NCI-H2107 treated with DMSO at 0.1 percent for 48 hours (cell line): ENCODE data around the gene LTBP1.
"Not testable (repeated sequence)": the region's sequence is repeated elsewhere in the genome, so short reads cannot be mapped to it uniquely, and the experiment has no call there.

Experiments used
- DNase-seq: peaks from one replicate; lab custom pipeline; 2025; ENCODE audit not compliant: unreplicated experiment; lab: John Stamatoyannopoulos, UW

LTBP1 gene

GRCh38 chr2:32946314-32947075, at the start of gene LTBP1:
Gene LTBP1 (plus strand): TSS chr2:32946953. CDS start chr2:32947325, 372 bp downstream.
- DNase-seq, result peak; percentile 25

GRCh38 chr2:32900246-32900973, 46.3 kb upstream of the LTBP1 start:
- DNase-seq, result no peak

GRCh38 chr2:32901313-32901712, 45.4 kb upstream of the LTBP1 start:
- DNase-seq, result no peak

GRCh38 chr2:32902174-32902573, 44.6 kb upstream of the LTBP1 start:
- no peak for DNase-seq

GRCh38 chr2:32902986-32903385, 43.8 kb upstream of the LTBP1 start:
- no peak for DNase-seq

GRCh38 chr2:32904074-32904473, 42.7 kb upstream of the LTBP1 start:
- no peak for DNase-seq

- peak; percentile 17 for DNase-seq
These were observed 42.0 kb upstream of the LTBP1 start for GRCh38 chr2:32904751-32905150.

GRCh38 chr2:32905270-32905669, 41.5 kb upstream of the LTBP1 start:
- DNase-seq, result no peak

- DNase-seq, result peak; percentile 85
These were observed 35.7 kb upstream of the LTBP1 start for GRCh38 chr2:32910883-32911598.

- DNase-seq, result no peak
These were observed 31.1 kb upstream of the LTBP1 start for GRCh38 chr2:32915694-32916093.

GRCh38 chr2:32918774-32919173, 28.0 kb upstream of the LTBP1 start:
- no peak for DNase-seq

GRCh38 chr2:32919901-32920300, 26.9 kb upstream of the LTBP1 start:
- DNase-seq, result not testable (repeated sequence)

- not testable (repeated sequence) for DNase-seq
These were observed 25.3 kb upstream of the LTBP1 start for GRCh38 chr2:32921486-32921885.

GRCh38 chr2:32922501-32922900, 24.3 kb upstream of the LTBP1 start:
- no peak for DNase-seq

- DNase-seq, result no peak
These were observed 23.6 kb upstream of the LTBP1 start for GRCh38 chr2:32923109-32923508.

- DNase-seq, result no peak
These were observed 21.4 kb upstream of the LTBP1 start for GRCh38 chr2:32925283-32925815.

GRCh38 chr2:32925976-32926707, 20.6 kb upstream of the LTBP1 start:
- DNase-seq, result no peak

GRCh38 chr2:32926708-32927084, 20.1 kb upstream of the LTBP1 start:
- DNase-seq, result peak; percentile 62

GRCh38 chr2:32930436-32930835, 16.3 kb upstream of the LTBP1 start:
- no peak for DNase-seq

GRCh38 chr2:32931519-32931918, 15.2 kb upstream of the LTBP1 start:
- no peak for DNase-seq
